H1 (cell line): ENCODE results near the gene AMOTL2. TPM values are rescaled to one million over a fixed set of nuclear protein-coding genes. Genes with fewer than 3 reads are reported as not detected.

ENCODE experiments used
- BCL11A ChIP-seq, 2 experiments: IDR thresholded peaks; one replicate each; pipeline ENCODE4 v1.6.1; 2011; ENCODE audit warnings: low read depth in 2 of 2, low read length in 2 of 2, mild to moderate bottlenecking in 2 of 2
- CEBPB ChIP-seq: IDR thresholded peaks from 2 replicates; pipeline ENCODE4 v1.6.1; 2012; ENCODE audit warnings: low read depth, low read length
- EP300 ChIP-seq, 2 experiments: IDR thresholded peaks; 1 replicate in 1 of 2; 2 replicates in 1 of 2; pipeline ENCODE4 v1.6.1; 2011 to 2012; ENCODE audit warnings: low read depth in 2 of 2, low read length in 2 of 2, mild to moderate bottlenecking in 2 of 2, borderline replicate concordance in 1 of 2, inconsistent platforms in 1 of 2, moderate library complexity in 1 of 2
- KDM4A ChIP-seq: IDR thresholded peaks from one replicate; pipeline ENCODE4 v1.7.1; 2012; ENCODE audit warnings: low read depth, mild to moderate bottlenecking, moderate library complexity, low read length, inconsistent platforms; ENCODE audit not compliant: severe bottlenecking
- PHF8 ChIP-seq: fragments of 200-600 bp; sonication (generic); conservative IDR thresholded peaks from 2 replicates; pipeline ENCODE4 v1.7.1; 2012; ENCODE audit warnings: low read depth, mild to moderate bottlenecking, inconsistent platforms, low read length, moderate library complexity
- POLR2A ChIP-seq, 2 experiments: IDR thresholded peaks; 1 replicate in 1 of 2; 2 replicates in 1 of 2; pipeline ENCODE4 v1.6.1; 2011; ENCODE audit warnings: low read depth in 2 of 2, low read length in 2 of 2, mild to moderate bottlenecking in 2 of 2; ENCODE audit errors: control extremely low read depth in 1 of 2
- SIX5 ChIP-seq: IDR thresholded peaks from 2 replicates; pipeline ENCODE4 v1.6.1; 2011; ENCODE audit warnings: mild to moderate bottlenecking, low read depth, low read length
- TCF12 ChIP-seq: IDR thresholded peaks from 2 replicates; pipeline ENCODE4 v1.6.1; 2011; ENCODE audit warnings: low read depth, mild to moderate bottlenecking, low read length
- TEAD4 ChIP-seq: IDR thresholded peaks from 2 replicates; pipeline ENCODE4 v1.6.1; 2012; ENCODE audit warnings: low read depth, low read length, inconsistent platforms, mixed read lengths
- YY1 ChIP-seq: IDR thresholded peaks from 2 replicates; pipeline ENCODE4 v1.6.1; 2011; ENCODE audit warnings: low read depth, mild to moderate bottlenecking, low read length
- polyA plus RNA-seq, 7 experiments: library from polyadenylated mRNA; depleted of rRNA in 3 of 7; stranded (reverse) in 5 of 7; unstranded in 2 of 7; fragments of >200 nt in 5 of 7; fragments of 200-250 nt in 2 of 7; gene quantifications; 1 replicate in 5 of 7; 2 replicates in 1 of 7; 4 replicates in 1 of 7; pipeline versions ENCODE4 v1.2.1 to v1.2.3, GENCODE V29; 2011 to 2013; ENCODE audit warnings: missing spikeins in 2 of 7, mixed read lengths in 2 of 7
- total RNA-seq: library from RNA; stranded (reverse); fragmentation: NEBNext Ultra II Directional; extraction: Animal tissue kit (Norgen Biotek cat#: 25700); gene quantifications from 2 replicates; pipeline ENCODE4 v1.2.1, GENCODE V29; 2021
- TF ChIP-seq, protein P1 (sequence below): fragments of 300-600 bp; sonication (generic); IDR thresholded peaks from 2 replicates; pipeline ENCODE4 v1.7.1; 2012; ENCODE audit warnings: low read length, moderate library complexity, mild to moderate bottlenecking, inconsistent platforms; ENCODE audit not compliant: insufficient replicate concordance

The AMOTL2 gene
- total and polyA plus RNA-seq, 2 of the 8 experiments (the other 6 are each of a cell fraction or from before 2014, with no cell fraction given): 19.0 to 63.7 TPM

DNA sequence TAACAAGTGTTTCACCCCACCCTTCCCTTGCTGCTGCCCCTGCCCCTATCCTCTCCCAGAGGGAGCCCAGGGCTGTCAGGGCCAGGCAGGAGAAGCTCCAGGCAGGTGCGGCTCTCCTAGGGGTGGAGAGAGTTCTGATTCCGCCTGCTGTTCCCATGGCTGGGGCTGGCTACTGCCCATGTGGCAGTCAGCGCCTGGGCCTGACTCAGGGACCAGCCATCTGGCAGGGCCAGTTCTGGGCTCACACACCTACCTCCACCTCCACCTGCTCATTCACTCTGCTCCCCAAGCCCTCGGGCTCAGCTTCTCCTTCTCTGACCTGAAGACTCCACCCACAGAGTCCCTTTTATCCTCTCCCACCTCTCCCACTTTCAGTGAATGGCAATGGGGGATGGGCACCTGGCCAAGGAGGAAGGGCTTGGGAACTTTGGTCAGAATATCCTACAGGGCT lies 23.4 kb downstream of the AMOTL2 start (continued):
- TF ChIP-seq, protein P1, sequence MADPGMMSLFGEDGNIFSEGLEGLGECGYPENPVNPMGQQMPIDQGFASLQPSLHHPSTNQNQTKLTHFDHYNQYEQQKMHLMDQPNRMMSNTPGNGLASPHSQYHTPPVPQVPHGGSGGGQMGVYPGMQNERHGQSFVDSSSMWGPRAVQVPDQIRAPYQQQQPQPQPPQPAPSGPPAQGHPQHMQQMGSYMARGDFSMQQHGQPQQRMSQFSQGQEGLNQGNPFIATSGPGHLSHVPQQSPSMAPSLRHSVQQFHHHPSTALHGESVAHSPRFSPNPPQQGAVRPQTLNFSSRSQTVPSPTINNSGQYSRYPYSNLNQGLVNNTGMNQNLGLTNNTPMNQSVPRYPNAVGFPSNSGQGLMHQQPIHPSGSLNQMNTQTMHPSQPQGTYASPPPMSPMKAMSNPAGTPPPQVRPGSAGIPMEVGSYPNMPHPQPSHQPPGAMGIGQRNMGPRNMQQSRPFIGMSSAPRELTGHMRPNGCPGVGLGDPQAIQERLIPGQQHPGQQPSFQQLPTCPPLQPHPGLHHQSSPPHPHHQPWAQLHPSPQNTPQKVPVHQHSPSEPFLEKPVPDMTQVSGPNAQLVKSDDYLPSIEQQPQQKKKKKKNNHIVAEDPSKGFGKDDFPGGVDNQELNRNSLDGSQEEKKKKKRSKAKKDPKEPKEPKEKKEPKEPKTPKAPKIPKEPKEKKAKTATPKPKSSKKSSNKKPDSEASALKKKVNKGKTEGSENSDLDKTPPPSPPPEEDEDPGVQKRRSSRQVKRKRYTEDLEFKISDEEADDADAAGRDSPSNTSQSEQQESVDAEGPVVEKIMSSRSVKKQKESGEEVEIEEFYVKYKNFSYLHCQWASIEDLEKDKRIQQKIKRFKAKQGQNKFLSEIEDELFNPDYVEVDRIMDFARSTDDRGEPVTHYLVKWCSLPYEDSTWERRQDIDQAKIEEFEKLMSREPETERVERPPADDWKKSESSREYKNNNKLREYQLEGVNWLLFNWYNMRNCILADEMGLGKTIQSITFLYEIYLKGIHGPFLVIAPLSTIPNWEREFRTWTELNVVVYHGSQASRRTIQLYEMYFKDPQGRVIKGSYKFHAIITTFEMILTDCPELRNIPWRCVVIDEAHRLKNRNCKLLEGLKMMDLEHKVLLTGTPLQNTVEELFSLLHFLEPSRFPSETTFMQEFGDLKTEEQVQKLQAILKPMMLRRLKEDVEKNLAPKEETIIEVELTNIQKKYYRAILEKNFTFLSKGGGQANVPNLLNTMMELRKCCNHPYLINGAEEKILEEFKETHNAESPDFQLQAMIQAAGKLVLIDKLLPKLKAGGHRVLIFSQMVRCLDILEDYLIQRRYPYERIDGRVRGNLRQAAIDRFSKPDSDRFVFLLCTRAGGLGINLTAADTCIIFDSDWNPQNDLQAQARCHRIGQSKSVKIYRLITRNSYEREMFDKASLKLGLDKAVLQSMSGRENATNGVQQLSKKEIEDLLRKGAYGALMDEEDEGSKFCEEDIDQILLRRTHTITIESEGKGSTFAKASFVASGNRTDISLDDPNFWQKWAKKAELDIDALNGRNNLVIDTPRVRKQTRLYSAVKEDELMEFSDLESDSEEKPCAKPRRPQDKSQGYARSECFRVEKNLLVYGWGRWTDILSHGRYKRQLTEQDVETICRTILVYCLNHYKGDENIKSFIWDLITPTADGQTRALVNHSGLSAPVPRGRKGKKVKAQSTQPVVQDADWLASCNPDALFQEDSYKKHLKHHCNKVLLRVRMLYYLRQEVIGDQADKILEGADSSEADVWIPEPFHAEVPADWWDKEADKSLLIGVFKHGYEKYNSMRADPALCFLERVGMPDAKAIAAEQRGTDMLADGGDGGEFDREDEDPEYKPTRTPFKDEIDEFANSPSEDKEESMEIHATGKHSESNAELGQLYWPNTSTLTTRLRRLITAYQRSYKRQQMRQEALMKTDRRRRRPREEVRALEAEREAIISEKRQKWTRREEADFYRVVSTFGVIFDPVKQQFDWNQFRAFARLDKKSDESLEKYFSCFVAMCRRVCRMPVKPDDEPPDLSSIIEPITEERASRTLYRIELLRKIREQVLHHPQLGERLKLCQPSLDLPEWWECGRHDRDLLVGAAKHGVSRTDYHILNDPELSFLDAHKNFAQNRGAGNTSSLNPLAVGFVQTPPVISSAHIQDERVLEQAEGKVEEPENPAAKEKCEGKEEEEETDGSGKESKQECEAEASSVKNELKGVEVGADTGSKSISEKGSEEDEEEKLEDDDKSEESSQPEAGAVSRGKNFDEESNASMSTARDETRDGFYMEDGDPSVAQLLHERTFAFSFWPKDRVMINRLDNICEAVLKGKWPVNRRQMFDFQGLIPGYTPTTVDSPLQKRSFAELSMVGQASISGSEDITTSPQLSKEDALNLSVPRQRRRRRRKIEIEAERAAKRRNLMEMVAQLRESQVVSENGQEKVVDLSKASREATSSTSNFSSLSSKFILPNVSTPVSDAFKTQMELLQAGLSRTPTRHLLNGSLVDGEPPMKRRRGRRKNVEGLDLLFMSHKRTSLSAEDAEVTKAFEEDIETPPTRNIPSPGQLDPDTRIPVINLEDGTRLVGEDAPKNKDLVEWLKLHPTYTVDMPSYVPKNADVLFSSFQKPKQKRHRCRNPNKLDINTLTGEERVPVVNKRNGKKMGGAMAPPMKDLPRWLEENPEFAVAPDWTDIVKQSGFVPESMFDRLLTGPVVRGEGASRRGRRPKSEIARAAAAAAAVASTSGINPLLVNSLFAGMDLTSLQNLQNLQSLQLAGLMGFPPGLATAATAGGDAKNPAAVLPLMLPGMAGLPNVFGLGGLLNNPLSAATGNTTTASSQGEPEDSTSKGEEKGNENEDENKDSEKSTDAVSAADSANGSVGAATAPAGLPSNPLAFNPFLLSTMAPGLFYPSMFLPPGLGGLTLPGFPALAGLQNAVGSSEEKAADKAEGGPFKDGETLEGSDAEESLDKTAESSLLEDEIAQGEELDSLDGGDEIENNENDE: no peak
- TF ChIP-seq TCF12: no peak
- TF ChIP-seq SIX5: no peak
- TF ChIP-seq PHF8: no peak
- no peak for TF ChIP-seq CEBPB
- TF ChIP-seq TEAD4: no peak
- TF ChIP-seq POLR2A (IDR thresholded peaks at IDR 0.05; ENCODE audit: control extremely low read depth in 1 of 2, low read depth in 2 of 2, low read length in 2 of 2): no peak
- no peak for TF ChIP-seq YY1
- no peak for TF ChIP-seq BCL11A (IDR thresholded peaks at IDR 0.05; ENCODE audit: low read depth in 2 of 2, low read length in 2 of 2)
- TF ChIP-seq EP300 (IDR thresholded peaks at IDR 0.05; ENCODE audit: borderline replicate concordance in 1 of 2, low read depth in 2 of 2, low read length in 2 of 2): no peak
- no peak for TF ChIP-seq KDM4A
- TF ChIP-seq, all 59 proteins: peak for 0
